Esophagus muscularis mucosa (tissue), 4 donors: Measurements from ENCODE around the gene ALG14. TPM values are rescaled to one million over a fixed set of nuclear protein-coding genes. Genes with fewer than 3 reads are reported as not detected.

ENCODE experiments used
- DNase-seq: peaks from one replicate; pipeline ENCODE4 v3.0.0-alpha.2; 2017; ENCODE audit errors: extremely low spot score
- H3K27ac ChIP-seq, 4 donors: fragments of 200-600 bp; sonication (generic); replicated peaks in 1 of 4; 1 replicate in 3 of 4; 2 replicates in 1 of 4; pipeline ENCODE4 v1.5.1; 2016 to 2019; ENCODE audit warnings: mild to moderate bottlenecking in 1 of 4
- H3K27me3 ChIP-seq, 4 donors: fragments of 200-600 bp; sonication (generic); one replicate each; pipeline versions ENCODE4 v1.5.1 to v1.6.0; 2016 to 2019
- H3K36me3 ChIP-seq, 4 donors: fragments of 200-600 bp; sonication (generic); one replicate each; pipeline ENCODE4 v1.5.1; 2016 to 2019
- H3K4me1 ChIP-seq, 4 donors: fragments of 200-600 bp; sonication (generic); one replicate each; pipeline ENCODE4 v1.5.1; 2016 to 2019
- H3K4me3 ChIP-seq, 4 donors: fragments of 200-600 bp; sonication (generic); 1 replicate in 2 of 4; 2 replicates in 2 of 4; pipeline ENCODE4 v1.5.1; 2016 to 2019; ENCODE audit warnings: mild to moderate bottlenecking in 4 of 4, moderate library complexity in 1 of 4
- H3K9me3 ChIP-seq, 4 donors: fragments of 200-600 bp; sonication (generic); 1 replicate in 3 of 4; 2 replicates in 1 of 4; pipeline ENCODE4 v1.5.1; 2016 to 2019
- EP300 ChIP-seq: sonication (generic); formaldehyde crosslinking; IDR thresholded peaks from one replicate; pipeline ENCODE4 v1.6.1; 2017; ENCODE audit warnings: antibody characterized with exemption
- POLR2A ChIP-seq: fragments of 450-650 bp; IDR thresholded peaks from one replicate; pipeline ENCODE4 v1.6.1; 2017; ENCODE audit warnings: antibody characterized with exemption, moderate library complexity, mild to moderate bottlenecking, low read depth
- POLR2AphosphoS5 ChIP-seq, 2 donors: sonication (generic); formaldehyde crosslinking; IDR thresholded peaks; one replicate each; pipeline ENCODE4 v1.6.1; 2017; ENCODE audit warnings: antibody characterized with exemption in 2 of 2
- WGBS: methylation state at CpG from one replicate; pipeline ENCODE4 v1.1.5; 2018; 5-methylcytosine and 5-hydroxymethylcytosine counted together
- intact Hi-C: fragments of 100-400 bp; cut with DNase I; formaldehyde crosslinking; loops from one replicate; pipeline ENCODE4 v1.15.1; 2023
- total RNA-seq, 4 donors: library from RNA; depleted of rRNA; stranded (reverse); fragments of >200 nt; gene quantifications; one replicate each; pipeline versions ENCODE4 v1.1.0 to v1.2.1, GENCODE V29; 2016
- TF ChIP-seq, protein P1 (sequence below), 3 experiments: fragments of 200-600 bp in 2 of 3; fragments of 450-650 bp in 1 of 3; sonication (generic) in 2 of 3; IDR thresholded peaks; one replicate each; pipeline ENCODE4 v1.5.1; 2017 to 2019; ENCODE audit warnings: antibody characterized with exemption in 3 of 3, mild to moderate bottlenecking in 2 of 3, moderate library complexity in 1 of 3

The ALG14 gene
- total RNA-seq, 4 donors from 2014 or later = 0.52 to 0.83 (median 0.74) TPM

DNA sequence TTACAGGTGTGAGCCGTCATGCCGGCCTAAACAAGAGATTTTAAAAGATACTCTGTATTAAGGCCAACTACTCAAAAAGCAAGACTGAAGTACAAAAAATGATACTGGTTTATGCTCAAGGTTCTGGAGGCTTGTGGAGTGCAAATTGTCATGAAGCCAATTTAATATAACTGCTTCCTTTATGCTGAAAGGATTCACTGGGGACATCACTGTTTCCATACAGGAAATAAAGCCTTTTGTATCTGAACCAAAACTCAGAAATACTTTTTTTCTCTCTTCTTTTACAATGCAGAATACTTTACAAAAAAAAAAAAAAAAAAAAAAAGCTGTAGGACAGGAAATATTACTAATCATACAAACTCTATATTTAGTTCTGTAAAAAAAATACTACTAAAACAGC lies 90.4 kb downstream of the ALG14 start:
- H3K27me3 ChIP-seq = no peaks in the 10 kb centered on the region

DNA sequence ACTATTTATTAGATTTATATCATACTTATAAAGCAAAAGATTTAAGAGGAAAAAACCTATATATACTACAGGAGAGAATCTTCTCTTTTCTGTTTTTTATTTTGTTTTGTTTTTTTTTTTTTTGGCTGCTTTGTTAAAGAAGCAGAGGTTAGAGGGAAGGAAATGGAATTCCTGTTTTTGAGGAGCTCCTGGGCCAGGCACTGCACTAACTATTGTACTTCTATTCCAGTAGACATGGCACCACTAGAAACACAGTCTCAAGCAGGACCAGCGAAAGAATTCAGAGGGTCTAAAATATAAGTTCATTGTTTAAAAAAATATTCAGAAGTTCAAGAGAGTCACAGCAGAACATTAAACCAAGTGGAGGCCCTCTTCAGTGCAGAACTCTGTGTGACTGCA lies 91.2 kb downstream of the ALG14 start:
- Histone ChIP-seq H3K27ac (peak overlapping the region in 3 of 4 donors; percentile 0 to 39 (median 36)), H3K36me3 (no peaks in the 10 kb centered on the region), H3K9me3 (no peaks in the 10 kb centered on the region), H3K4me1 (peaks cover 5 to 35% (median 27%) of the 10 kb centered on the region in 4 donors), H3K27me3 (no peaks in the 10 kb centered on the region), H3K4me3 (no peak overlapping the region)
- intact Hi-C loops = no loop called here
- no peak for DNase-seq
- TF ChIP-seq POLR2AphosphoS5 (IDR thresholded peaks at IDR 0.05) (no peak), POLR2A (no peak), EP300 (no peak)
- TF ChIP-seq, protein P1, sequence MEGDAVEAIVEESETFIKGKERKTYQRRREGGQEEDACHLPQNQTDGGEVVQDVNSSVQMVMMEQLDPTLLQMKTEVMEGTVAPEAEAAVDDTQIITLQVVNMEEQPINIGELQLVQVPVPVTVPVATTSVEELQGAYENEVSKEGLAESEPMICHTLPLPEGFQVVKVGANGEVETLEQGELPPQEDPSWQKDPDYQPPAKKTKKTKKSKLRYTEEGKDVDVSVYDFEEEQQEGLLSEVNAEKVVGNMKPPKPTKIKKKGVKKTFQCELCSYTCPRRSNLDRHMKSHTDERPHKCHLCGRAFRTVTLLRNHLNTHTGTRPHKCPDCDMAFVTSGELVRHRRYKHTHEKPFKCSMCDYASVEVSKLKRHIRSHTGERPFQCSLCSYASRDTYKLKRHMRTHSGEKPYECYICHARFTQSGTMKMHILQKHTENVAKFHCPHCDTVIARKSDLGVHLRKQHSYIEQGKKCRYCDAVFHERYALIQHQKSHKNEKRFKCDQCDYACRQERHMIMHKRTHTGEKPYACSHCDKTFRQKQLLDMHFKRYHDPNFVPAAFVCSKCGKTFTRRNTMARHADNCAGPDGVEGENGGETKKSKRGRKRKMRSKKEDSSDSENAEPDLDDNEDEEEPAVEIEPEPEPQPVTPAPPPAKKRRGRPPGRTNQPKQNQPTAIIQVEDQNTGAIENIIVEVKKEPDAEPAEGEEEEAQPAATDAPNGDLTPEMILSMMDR (IDR thresholded peaks at IDR 0.05) = no peak
- WGBS = 89% methylated on average over 1 of the region's 1 CpG

More for the DNA sequence above, 90.4 kb downstream of the ALG14 start:
- WGBS = 88% methylated on average over 2 of the region's 2 CpGs
- Histone ChIP-seq H3K4me1 (peaks cover 5 to 35% (median 27%) of the 10 kb centered on the region in 4 donors), H3K27ac (peak overlapping the region in 3 of 4 donors; percentile 22 to 26 (median 23)), H3K36me3 (no peaks in the 10 kb centered on the region), H3K9me3 (no peaks in the 10 kb centered on the region), H3K4me3 (no peak overlapping the region)
- no peak for DNase-seq
- intact Hi-C loops = no loop called here
- TF ChIP-seq EP300 (no peak), POLR2AphosphoS5 (IDR thresholded peaks at IDR 0.05) (no peak), POLR2A (no peak)
- TF ChIP-seq, protein P1 (IDR thresholded peaks at IDR 0.05) = no peak

DNA sequence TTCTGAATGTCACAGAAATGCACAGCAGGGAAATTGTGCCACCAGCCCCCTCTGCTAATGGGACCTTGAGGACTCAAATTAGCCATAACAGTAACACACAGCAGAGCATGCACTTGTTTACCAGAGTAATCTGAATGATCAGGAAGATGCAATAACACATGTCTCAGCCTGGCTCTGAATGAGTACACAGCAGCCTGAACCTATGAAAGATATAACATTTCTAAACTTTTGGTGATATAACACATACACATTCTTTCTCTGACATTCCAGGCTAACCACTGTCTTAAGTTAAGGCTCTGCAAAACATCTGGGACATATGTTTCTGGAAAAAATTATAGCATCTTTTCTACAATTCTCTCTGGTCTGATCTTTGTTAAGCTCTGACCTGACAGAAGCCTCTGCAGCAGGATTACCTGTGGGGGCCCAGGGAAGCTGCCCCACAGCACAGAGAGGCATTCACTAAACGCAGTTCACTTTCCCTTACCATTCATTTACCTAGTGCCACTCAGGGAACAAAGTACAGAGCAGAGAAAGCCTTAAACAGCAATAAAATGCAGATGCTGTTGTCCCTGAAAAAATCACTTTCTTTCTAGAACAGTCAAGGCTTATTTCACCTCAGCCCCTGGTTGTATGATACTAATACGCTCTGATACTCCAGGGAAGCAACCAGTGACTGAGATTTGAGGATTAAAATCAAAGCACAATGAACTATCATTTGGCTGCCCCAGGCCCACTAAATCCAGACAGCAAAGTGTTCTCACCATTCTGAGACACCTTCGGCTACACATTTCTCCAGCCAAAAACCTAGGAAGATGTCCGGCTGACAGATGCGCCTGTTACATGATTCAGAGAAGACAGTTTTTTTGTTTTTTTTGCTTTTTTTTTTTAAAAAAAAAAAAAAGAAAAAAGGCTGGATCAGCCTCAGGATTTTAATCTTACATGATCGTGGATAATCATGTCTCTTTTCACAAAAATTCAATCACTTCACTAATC lies 91.9 kb downstream of the ALG14 start:
- WGBS = 61% methylated on average over 6 of the region's 6 CpGs

DNA sequence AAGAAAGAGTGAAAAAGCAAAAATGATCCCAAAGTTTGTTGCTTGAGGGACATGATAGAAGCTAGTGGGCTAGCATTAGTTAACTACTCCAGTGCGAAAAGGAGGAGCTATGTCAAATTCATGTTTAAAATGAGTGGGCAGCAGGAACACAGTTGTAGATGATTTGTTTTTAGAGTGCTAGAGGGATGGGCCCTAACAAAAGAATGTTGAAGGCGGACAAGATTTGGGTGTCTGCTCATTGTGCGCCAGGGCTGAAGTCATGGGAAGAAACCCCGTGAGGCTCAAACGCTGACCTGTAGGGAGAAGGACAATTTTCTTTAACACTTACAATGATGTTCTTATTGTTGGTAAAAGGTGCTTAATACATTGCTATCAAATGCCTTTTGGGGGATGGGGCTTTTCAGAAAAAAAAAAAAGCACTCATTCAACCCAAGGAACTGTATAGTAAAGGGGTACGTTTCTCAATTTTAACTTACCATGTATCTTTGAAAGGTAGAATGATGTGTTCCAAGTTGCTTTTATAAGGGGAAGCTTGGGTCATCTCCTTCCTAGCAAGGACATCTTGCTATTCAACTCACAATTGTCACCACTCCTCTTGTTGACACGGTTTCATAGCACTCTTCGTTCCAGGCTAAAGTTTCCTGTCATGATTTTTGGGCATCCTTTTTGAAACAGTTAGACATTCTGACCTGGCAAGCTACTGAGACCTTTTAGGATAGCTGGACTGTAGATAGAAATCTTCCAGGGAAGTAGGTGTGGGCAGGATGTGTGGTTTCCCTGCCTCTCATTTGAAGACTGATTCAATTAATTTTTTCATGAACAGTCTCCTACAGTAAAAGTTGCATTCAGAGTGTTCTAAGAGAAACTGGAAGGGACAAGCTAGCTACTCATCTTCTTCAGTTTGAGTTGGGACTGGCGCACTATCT lies 92.8 kb downstream of the ALG14 start:
- no peak for DNase-seq
- Histone ChIP-seq H3K4me3 (no peak overlapping the region), H3K27ac (peak overlapping the region; percentile 17 to 65 (median 48)), H3K27me3 (no peaks in the 10 kb centered on the region), H3K36me3 (no peaks in the 10 kb centered on the region), H3K9me3 (no peaks in the 10 kb centered on the region), H3K4me1 (peaks cover 5 to 30% (median 27%) of the 10 kb centered on the region in 4 donors)
- WGBS = 71% methylated on average over 9 of the region's 9 CpGs
- intact Hi-C loops = no loop called here
- TF ChIP-seq POLR2AphosphoS5 (IDR thresholded peaks at IDR 0.05) (no peak), POLR2A (no peak)

More for the DNA sequence above, 91.9 kb downstream of the ALG14 start:
- H3K27me3 ChIP-seq = no peaks in the 10 kb centered on the region
- peak overlapping the region; percentile 36 to 65 (median 44) for H3K27ac ChIP-seq
- peaks cover 5 to 35% (median 27%) of the 10 kb centered on the region in 4 donors for H3K4me1 ChIP-seq
- H3K4me3 ChIP-seq = no peak overlapping the region
- no peaks in the 10 kb centered on the region for H3K9me3 ChIP-seq
- TF ChIP-seq POLR2A = no peak
- TF ChIP-seq, protein P1 (IDR thresholded peaks at IDR 0.05) = no peak
- H3K36me3 ChIP-seq = no peaks in the 10 kb centered on the region
- no peak for DNase-seq
- intact Hi-C loops = no loop called here
